IPS-20b (cell line): Measurements from ENCODE around the gene AP2A1.

Source experiments
- H3K27ac ChIP-seq: one replicate; pipeline ENCODE4 v1.5.1; 2013; ENCODE audit warnings: low read length
- H3K27me3 ChIP-seq: 2 replicates; pipeline ENCODE4 v1.6.1; 2013; ENCODE audit warnings: mild to moderate bottlenecking, low read length, inconsistent platforms; ENCODE audit not compliant: insufficient read depth
- H3K36me3 ChIP-seq: 2 replicates; pipeline ENCODE4 v1.6.1; 2013; ENCODE audit warnings: low read depth, mild to moderate bottlenecking, inconsistent platforms, low read length, moderate library complexity; ENCODE audit not compliant: insufficient read depth
- H3K4me1 ChIP-seq: 2 replicates; pipeline ENCODE4 v1.6.1; 2013; ENCODE audit warnings: mild to moderate bottlenecking, control low read depth, inconsistent platforms, low read length, moderate library complexity; ENCODE audit not compliant: insufficient read depth
- H3K4me3 ChIP-seq: 2 replicates; pipeline ENCODE4 v1.5.1; 2013; ENCODE audit warnings: mild to moderate bottlenecking, low read length, inconsistent platforms
- H3K9ac ChIP-seq: 2 replicates; pipeline ENCODE4 v1.6.1; 2013; ENCODE audit warnings: low read depth, mild to moderate bottlenecking, inconsistent platforms, low read length, moderate library complexity
- H3K9me3 ChIP-seq: 2 replicates; pipeline ENCODE4 v1.6.1; 2013; ENCODE audit warnings: mild to moderate bottlenecking, low read depth, low read length, inconsistent platforms; ENCODE audit not compliant: insufficient read depth

The AP2A1 gene

GRCh38 chr19:49847731-49848696 lies 81.2 kb downstream of the AP2A1 start:
- Histone ChIP-seq H3K4me1 (peaks cover 7% of the 10 kb centered on the region; the same call in 1 of the 2 replicates), H3K27me3 (no peaks in the 10 kb centered on the region), H3K27ac (no peak overlapping the region), H3K36me3 (peaks cover 16% of the 10 kb centered on the region), H3K9ac (no peak overlapping the region), H3K4me3 (no peak overlapping the region), H3K9me3 (no peaks in the 10 kb centered on the region)

GRCh38 chr19:49848938-49849337 lies 82.1 kb downstream of the AP2A1 start:
- H3K9me3 ChIP-seq = no peaks in the 10 kb centered on the region
- H3K36me3 ChIP-seq = peaks cover 16% of the 10 kb centered on the region
- no peaks in the 10 kb centered on the region for H3K27me3 ChIP-seq
- H3K9ac ChIP-seq = no peak overlapping the region
- no peak overlapping the region for H3K27ac ChIP-seq
- no peak overlapping the region for H3K4me3 ChIP-seq
- peaks cover 7% of the 10 kb centered on the region; the same call in 1 of the 2 replicates for H3K4me1 ChIP-seq

GRCh38 chr19:49849433-49850220 lies 82.8 kb downstream of the AP2A1 start:
- Histone ChIP-seq H3K4me3 (peak overlapping the region; percentile 90), H3K27me3 (no peaks in the 10 kb centered on the region), H3K27ac (no peak overlapping the region), H3K9ac (peak overlapping the region; percentile 42; the same call in 1 of the 2 replicates), H3K9me3 (no peaks in the 10 kb centered on the region), H3K4me1 (peaks cover 7% of the 10 kb centered on the region; the same call in 1 of the 2 replicates), H3K36me3 (peaks cover 20% of the 10 kb centered on the region)

- Histone ChIP-seq H3K4me1 (peaks cover 7% of the 10 kb centered on the region; the same call in 1 of the 2 replicates), H3K36me3 (peaks cover 24% of the 10 kb centered on the region), H3K9me3 (no peaks in the 10 kb centered on the region), H3K27me3 (no peaks in the 10 kb centered on the region), H3K9ac (peak overlapping the region; percentile 42; the same call in 1 of the 2 replicates), H3K27ac (peak overlapping the region; percentile 90), H3K4me3 (peak overlapping the region; percentile 90)
Observed at GRCh38 chr19:49850221-49850486, 83.4 kb downstream of the AP2A1 start.

GRCh38 chr19:49850487-49851342 lies 83.9 kb downstream of the AP2A1 start, which contains the start of gene PTOV1:
TSS of gene PTOV1 (plus strand) at chr19:49851159.
- no peaks in the 10 kb centered on the region for H3K27me3 ChIP-seq
- peaks cover 30% of the 10 kb centered on the region for H3K36me3 ChIP-seq
- H3K4me3 ChIP-seq = peak within 1 kb of the TSS; percentile 90
- peak within 1 kb of the TSS; percentile 90 for H3K27ac ChIP-seq
- H3K9me3 ChIP-seq = no peaks in the 10 kb centered on the region
- peaks cover 7% of the 10 kb centered on the region; the same call in 1 of the 2 replicates for H3K4me1 ChIP-seq
- H3K9ac ChIP-seq = peak within 1 kb of the TSS; percentile 85

GRCh38 chr19:49851456-49852259 lies 84.9 kb downstream of the AP2A1 start:
- no peaks in the 10 kb centered on the region for H3K27me3 ChIP-seq
- H3K36me3 ChIP-seq = peaks cover 39% of the 10 kb centered on the region
- H3K4me3 ChIP-seq = peak overlapping the region; percentile 90
- H3K9ac ChIP-seq = peak overlapping the region; percentile 85
- H3K27ac ChIP-seq = no peak overlapping the region
- no peaks in the 10 kb centered on the region for H3K9me3 ChIP-seq
- peaks cover 7% of the 10 kb centered on the region; the same call in 1 of the 2 replicates for H3K4me1 ChIP-seq

- no peaks in the 10 kb centered on the region for H3K27me3 ChIP-seq
- H3K9me3 ChIP-seq = no peaks in the 10 kb centered on the region
- peaks cover 49% of the 10 kb centered on the region for H3K36me3 ChIP-seq
- H3K4me1 ChIP-seq = peaks cover 7% of the 10 kb centered on the region; the same call in 1 of the 2 replicates
- H3K9ac ChIP-seq = no peak overlapping the region; the same call in 1 of the 2 replicates
- H3K27ac ChIP-seq = no peak overlapping the region
- H3K4me3 ChIP-seq = peak overlapping the region; percentile 90
Observed at GRCh38 chr19:49852631-49853126, 85.9 kb downstream of the AP2A1 start.

- no peak overlapping the region for H3K9ac ChIP-seq
- H3K36me3 ChIP-seq = peaks cover 61% of the 10 kb centered on the region
- H3K4me3 ChIP-seq = no peak overlapping the region
- no peak overlapping the region for H3K27ac ChIP-seq
- no peaks in the 10 kb centered on the region for H3K9me3 ChIP-seq
- H3K27me3 ChIP-seq = no peaks in the 10 kb centered on the region
- peaks cover 7% of the 10 kb centered on the region; the same call in 1 of the 2 replicates for H3K4me1 ChIP-seq
Observed at GRCh38 chr19:49853852-49854377, 87.1 kb downstream of the AP2A1 start.

- Histone ChIP-seq H3K9ac (no peak overlapping the region), H3K4me1 (peaks cover 7% of the 10 kb centered on the region; the same call in 1 of the 2 replicates), H3K4me3 (no peak overlapping the region), H3K27me3 (no peaks in the 10 kb centered on the region), H3K9me3 (no peaks in the 10 kb centered on the region), H3K36me3 (peaks cover 63% of the 10 kb centered on the region), H3K27ac (no peak overlapping the region)
Observed at GRCh38 chr19:49854378-49855263, 87.8 kb downstream of the AP2A1 start.
